Measurements from ENCODE around the gene SSH2. TPM values are rescaled to one million over a fixed set of nuclear protein-coding genes. Genes with fewer than 3 reads are reported as not detected.

The SSH2 gene
- total RNA-seq, 1 experiment from 2014 or later = 22.9 TPM

DNA sequence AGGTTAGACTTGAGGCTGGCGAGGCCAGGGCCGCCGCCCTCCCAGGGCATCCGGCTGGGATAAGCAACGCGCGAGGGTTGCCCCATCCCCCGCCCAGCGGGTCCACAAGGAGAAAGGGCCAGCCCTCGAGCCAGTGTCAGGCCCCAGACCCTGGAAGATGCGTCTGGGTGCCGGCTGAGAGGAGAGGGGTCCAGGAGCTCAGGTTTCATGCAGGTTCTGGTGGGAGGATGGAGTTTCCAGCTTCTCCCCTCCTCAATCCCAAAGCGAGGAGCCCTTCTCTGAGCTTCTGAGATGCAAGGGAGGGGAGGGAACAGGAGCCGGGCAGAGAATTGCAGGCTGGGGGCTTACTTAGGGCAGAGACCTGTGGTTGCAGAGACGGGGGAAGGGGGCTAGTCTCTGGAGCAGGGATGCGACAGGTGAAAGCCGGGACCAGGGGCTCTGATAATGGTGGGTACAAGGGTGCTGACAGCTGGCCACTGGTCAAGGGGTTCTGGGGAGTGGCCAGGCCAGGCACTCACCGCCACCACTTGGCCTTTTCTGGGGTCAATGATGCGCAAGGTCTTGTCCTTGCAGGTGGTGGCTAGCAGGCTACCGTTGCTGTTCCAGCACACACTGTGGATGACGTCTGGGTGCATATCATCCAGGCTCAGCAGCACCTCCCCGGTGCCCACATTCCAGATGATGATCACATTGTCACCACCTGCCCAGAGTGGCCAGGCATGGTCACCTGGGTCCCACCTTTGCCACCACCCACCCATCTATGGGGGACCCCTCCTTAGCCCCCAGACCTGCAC is 311.6 kb downstream of the SSH2 start:
- Mint-ChIP-seq H3K27ac (ENCODE audit: unreplicated experiment) (no peak overlapping the region), H3K9me3 (ENCODE audit: low read depth, unreplicated experiment) (no peaks in the 10 kb centered on the region), H3K4me1 (ENCODE audit: low read depth, unreplicated experiment) (peaks cover 14% of the 10 kb centered on the region), H3K4me3 (ENCODE audit: low read depth, unreplicated experiment) (peak overlapping the region; percentile 81), H3K27me3 (ENCODE audit: unreplicated experiment) (peaks cover 37% of the 10 kb centered on the region), H3K36me3 (ENCODE audit: insufficient read depth, unreplicated experiment) (peaks cover 20% of the 10 kb centered on the region)
- CTCF ChIA-PET = interaction anchor here (0.6 to 2.6 kb wide), 15 partner anchors 22 to 507 kb away, joined by 3 to 36 read pairs (median 5); partner anchors contain the start of genes ABHD15 and ANKRD13B
- no TSS peak for BruUV-seq (replicated peaks)
- TF ChIP-seq, protein P1, sequence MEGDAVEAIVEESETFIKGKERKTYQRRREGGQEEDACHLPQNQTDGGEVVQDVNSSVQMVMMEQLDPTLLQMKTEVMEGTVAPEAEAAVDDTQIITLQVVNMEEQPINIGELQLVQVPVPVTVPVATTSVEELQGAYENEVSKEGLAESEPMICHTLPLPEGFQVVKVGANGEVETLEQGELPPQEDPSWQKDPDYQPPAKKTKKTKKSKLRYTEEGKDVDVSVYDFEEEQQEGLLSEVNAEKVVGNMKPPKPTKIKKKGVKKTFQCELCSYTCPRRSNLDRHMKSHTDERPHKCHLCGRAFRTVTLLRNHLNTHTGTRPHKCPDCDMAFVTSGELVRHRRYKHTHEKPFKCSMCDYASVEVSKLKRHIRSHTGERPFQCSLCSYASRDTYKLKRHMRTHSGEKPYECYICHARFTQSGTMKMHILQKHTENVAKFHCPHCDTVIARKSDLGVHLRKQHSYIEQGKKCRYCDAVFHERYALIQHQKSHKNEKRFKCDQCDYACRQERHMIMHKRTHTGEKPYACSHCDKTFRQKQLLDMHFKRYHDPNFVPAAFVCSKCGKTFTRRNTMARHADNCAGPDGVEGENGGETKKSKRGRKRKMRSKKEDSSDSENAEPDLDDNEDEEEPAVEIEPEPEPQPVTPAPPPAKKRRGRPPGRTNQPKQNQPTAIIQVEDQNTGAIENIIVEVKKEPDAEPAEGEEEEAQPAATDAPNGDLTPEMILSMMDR (IDR thresholded peaks at IDR 0.05; ENCODE audit: unreplicated experiment) = peak; percentile 3
- intact Hi-C loops (cut with micrococcal nuclease; ENCODE audit: unreplicated experiment) = loop anchor here (5.0 kb wide), 1 partner anchor 36 kb away; no protein-coding TSS in a partner anchor
- DNase-seq = no peak

DNA sequence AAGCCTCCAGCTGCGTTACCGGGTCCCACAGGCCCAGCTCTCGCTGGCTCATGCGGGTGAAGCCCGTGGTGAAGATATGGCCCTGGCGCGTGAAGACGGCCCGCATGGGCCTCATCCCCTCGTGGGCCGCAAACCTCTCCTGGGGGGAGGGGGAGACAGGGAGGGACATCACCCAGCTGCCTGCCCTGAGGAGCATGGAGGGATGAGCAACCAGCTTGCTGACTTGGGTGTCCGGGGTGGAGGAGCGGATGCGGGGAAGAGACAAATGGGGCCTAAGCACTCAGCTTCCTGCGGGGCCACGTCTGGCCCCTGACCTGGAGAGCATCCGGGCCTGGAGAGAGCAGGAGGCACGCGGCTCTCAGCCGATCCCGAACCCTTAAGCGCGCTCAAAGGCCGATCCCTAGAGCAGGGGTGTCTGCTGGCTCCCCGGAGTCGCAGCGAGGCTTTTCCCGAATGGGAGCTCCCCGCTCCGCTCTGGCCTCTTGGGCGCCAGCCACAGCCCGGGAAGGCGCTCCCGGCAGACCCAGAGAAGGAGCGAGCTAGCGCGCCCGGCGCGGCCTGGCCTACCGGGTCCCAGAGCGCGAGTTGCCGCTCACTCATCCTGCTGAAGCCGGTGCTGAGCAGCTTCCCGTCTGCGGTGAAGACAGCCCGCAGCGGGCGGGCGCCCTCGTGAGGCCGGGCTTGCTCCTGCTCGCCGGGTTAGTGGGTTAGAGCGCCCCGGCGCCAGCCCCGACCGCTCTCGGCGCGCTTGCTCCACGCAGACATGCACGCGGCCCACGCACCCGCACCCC is 312.4 kb downstream of the SSH2 start:
- H3K27me3 Mint-ChIP-seq (ENCODE audit: unreplicated experiment) = peaks cover 37% of the 10 kb centered on the region
- peaks cover 14% of the 10 kb centered on the region for H3K4me1 Mint-ChIP-seq (ENCODE audit: low read depth, unreplicated experiment)
- intact Hi-C loops (cut with micrococcal nuclease; ENCODE audit: unreplicated experiment) = loop anchor here (5.0 kb wide), 1 partner anchor 35 kb away; no protein-coding TSS in a partner anchor
- no TSS peak for BruUV-seq (replicated peaks)
- no peak overlapping the region for H3K27ac Mint-ChIP-seq (ENCODE audit: unreplicated experiment)
- peak; percentile 90 for DNase-seq
- TF ChIP-seq, protein P1 (IDR thresholded peaks at IDR 0.05; ENCODE audit: unreplicated experiment) = peak; percentile 72
- peak overlapping the region; percentile 81 for H3K4me3 Mint-ChIP-seq (ENCODE audit: low read depth, unreplicated experiment)
- no peaks in the 10 kb centered on the region for H3K9me3 Mint-ChIP-seq (ENCODE audit: low read depth, unreplicated experiment)
- CTCF ChIA-PET = interaction anchor here (0.5 to 2.6 kb wide), 27 partner anchors 8 to 907 kb away, joined by 3 to 36 read pairs (median 4); partner anchors contain the start of genes ABHD15, ANKRD13B and TP53I13
- peaks cover 17% of the 10 kb centered on the region for H3K36me3 Mint-ChIP-seq (ENCODE audit: insufficient read depth, unreplicated experiment)

DNA sequence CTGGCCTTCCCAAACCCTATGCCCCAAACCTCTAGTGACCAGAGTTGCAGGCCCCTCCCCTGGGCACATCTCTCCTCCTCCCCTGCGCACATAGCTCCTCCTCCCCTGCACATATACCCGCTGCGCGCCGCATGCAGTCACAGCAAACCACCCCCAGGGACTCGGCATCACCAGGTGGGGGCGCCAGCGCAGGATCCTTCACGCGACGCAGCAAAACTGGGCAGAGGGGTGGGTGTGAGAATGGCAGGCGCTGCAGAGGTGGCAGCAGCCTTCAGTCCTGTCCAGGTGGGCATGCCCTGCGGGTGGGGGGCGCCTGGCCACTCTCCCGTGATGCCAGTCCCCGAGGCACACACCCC is 312.9 kb downstream of the SSH2 start:
- H3K27me3 Mint-ChIP-seq (ENCODE audit: unreplicated experiment) = peaks cover 37% of the 10 kb centered on the region
- CTCF ChIA-PET = interaction anchor here (0.5 to 2.6 kb wide), 25 partner anchors 8 to 1257 kb away, joined by 3 to 36 read pairs (median 4); partner anchors contain the start of genes ABHD15, ANKRD13B, MYO18A and TP53I13
- H3K9me3 Mint-ChIP-seq (ENCODE audit: low read depth, unreplicated experiment) = no peaks in the 10 kb centered on the region
- H3K36me3 Mint-ChIP-seq (ENCODE audit: insufficient read depth, unreplicated experiment) = peaks cover 11% of the 10 kb centered on the region
- DNase-seq = peak; percentile 86
- peak overlapping the region; percentile 81 for H3K4me3 Mint-ChIP-seq (ENCODE audit: low read depth, unreplicated experiment)
- intact Hi-C loops (cut with micrococcal nuclease; ENCODE audit: unreplicated experiment) = loop anchor here (5.0 kb wide), 1 partner anchor 35 kb away; no protein-coding TSS in a partner anchor
- TF ChIP-seq, protein P1 (IDR thresholded peaks at IDR 0.05; ENCODE audit: unreplicated experiment) = peak; percentile 67
- peaks cover 14% of the 10 kb centered on the region for H3K4me1 Mint-ChIP-seq (ENCODE audit: low read depth, unreplicated experiment)
- no TSS peak for BruUV-seq (replicated peaks)
- H3K27ac Mint-ChIP-seq (ENCODE audit: unreplicated experiment) = no peak overlapping the region

DNA sequence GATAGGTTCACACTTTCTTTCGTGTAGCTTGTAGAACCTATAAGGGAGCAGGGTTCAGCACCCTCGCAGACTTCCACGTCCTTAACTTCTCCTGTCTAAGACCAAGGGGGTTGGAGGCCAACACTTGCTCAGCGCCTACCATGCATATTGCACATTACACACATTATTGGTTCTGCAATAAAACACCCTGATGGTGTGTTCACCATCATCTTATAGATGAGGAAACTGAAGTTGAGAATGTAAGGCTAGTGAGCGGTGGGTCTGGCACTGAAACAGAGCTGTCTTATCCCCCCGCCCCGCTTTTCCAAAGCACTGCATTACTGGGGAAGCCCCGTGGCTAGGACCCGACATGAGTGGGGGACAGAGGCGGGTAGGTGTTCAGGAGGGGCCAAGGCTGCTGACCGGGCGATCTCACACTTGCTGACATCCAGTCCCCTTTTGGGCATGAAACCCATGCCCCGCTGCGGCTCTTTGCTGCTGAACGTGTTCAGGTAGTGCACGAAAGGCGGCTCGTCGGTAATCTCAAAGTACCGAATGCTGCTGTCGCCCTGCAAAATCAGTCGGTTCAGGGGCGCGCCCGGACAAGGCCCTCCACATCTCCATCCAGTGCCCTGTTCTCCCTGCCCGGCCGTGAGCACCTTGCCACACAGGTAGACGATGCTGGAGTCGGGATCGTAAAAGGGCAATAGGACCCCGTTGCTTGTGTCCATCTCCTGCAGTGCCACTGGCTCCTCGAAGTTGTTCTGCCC is 313.6 kb downstream of the SSH2 start:
- DNase-seq = no peak
- H3K4me3 Mint-ChIP-seq (ENCODE audit: low read depth, unreplicated experiment) = peak overlapping the region; percentile 81
- TF ChIP-seq, protein P1 (IDR thresholded peaks at IDR 0.05; ENCODE audit: unreplicated experiment) = no peak
- no TSS peak for BruUV-seq (replicated peaks)
- H3K27me3 Mint-ChIP-seq (ENCODE audit: unreplicated experiment) = peaks cover 37% of the 10 kb centered on the region
- H3K27ac Mint-ChIP-seq (ENCODE audit: unreplicated experiment) = no peak overlapping the region
- H3K9me3 Mint-ChIP-seq (ENCODE audit: low read depth, unreplicated experiment) = no peaks in the 10 kb centered on the region
- peaks cover 11% of the 10 kb centered on the region for H3K36me3 Mint-ChIP-seq (ENCODE audit: insufficient read depth, unreplicated experiment)
- intact Hi-C loops (cut with micrococcal nuclease; ENCODE audit: unreplicated experiment) = loop anchor here (5.0 kb wide), 1 partner anchor 34 kb away; no protein-coding TSS in a partner anchor
- CTCF ChIA-PET = interaction anchor here (0.5 to 2.6 kb wide), 25 partner anchors 8 to 1258 kb away, joined by 3 to 36 read pairs (median 4); partner anchors contain the start of genes ABHD15, ANKRD13B, MYO18A and TP53I13
- peaks cover 14% of the 10 kb centered on the region for H3K4me1 Mint-ChIP-seq (ENCODE audit: low read depth, unreplicated experiment)

Data from Calu3 (cell line).